CD4-positive, alpha-beta T cell treated with Interleukin-2 at 100 ng/mL for 4 hours (primary cell): ENCODE measurements around the gene GRIN1.

Source experiments
- DNase-seq: peaks from one replicate; pipeline ENCODE4 v3.0.0-alpha.2; 2020; ENCODE audit warnings: low spot score

The GRIN1 gene

GRCh38 chr9:137164370-137165249 is 25.7 kb downstream of the GRIN1 start:
- no peak for DNase-seq

GRCh38 chr9:137165250-137165836 is 26.4 kb downstream of the GRIN1 start:
- DNase-seq, result no peak

GRCh38 chr9:137166380-137167229 is 27.7 kb downstream of the GRIN1 start:
- no peak for DNase-seq

- DNase-seq, result no peak
Measured at GRCh38 chr9:137167277-137167746, 28.4 kb downstream of the GRIN1 start.

- no peak for DNase-seq
Measured at GRCh38 chr9:137167747-137168572, 29.0 kb downstream of the GRIN1 start.

- DNase-seq, result no peak
Measured at GRCh38 chr9:137168573-137168903, 29.6 kb downstream of the GRIN1 start.

- no peak for DNase-seq
Measured at GRCh38 chr9:137168904-137169856, 30.2 kb downstream of the GRIN1 start.

GRCh38 chr9:137169896-137170358 is 31.0 kb downstream of the GRIN1 start, which contains the start of gene LRRC26:
LRRC26 (minus strand) TSS chr9:137170051; CDS start chr9:137169943, 108 bp downstream.
- DNase-seq, result no peak

- no peak for DNase-seq
Measured at GRCh38 chr9:137170486-137171148, 31.7 kb downstream of the GRIN1 start.

- no peak for DNase-seq
Measured at GRCh38 chr9:137171149-137171900, 32.4 kb downstream of the GRIN1 start.

- DNase-seq, result no peak
Measured at GRCh38 chr9:137172901-137173795, 34.2 kb downstream of the GRIN1 start.

- DNase-seq, result no peak
Measured at GRCh38 chr9:137173796-137174664, 35.1 kb downstream of the GRIN1 start.

GRCh38 chr9:137174722-137175293 is 35.9 kb downstream of the GRIN1 start:
- DNase-seq, result no peak

GRCh38 chr9:137175345-137175961 is 36.5 kb downstream of the GRIN1 start:
- DNase-seq, result no peak

GRCh38 chr9:137176302-137177182 is 37.6 kb downstream of the GRIN1 start:
- DNase-seq, result peak; percentile 12
